Measurements from ENCODE around the gene CPOX. TPM values are rescaled to one million over a fixed set of nuclear protein-coding genes. Genes with fewer than 3 reads are reported as not detected.

The CPOX gene
- total and polyA plus RNA-seq, 5 donors: 7.8 to 13.4 (median 10.5) TPM

GRCh38 chr3:98580401-98581386, 12.7 kb downstream of the CPOX start:
- intact Hi-C loops (cut with DNase I): no loop called here
- DNase-seq: no peak
- Histone ChIP-seq H3K9me3 (ENCODE audit: control insufficient read depth, low read length) (no peaks in the 10 kb centered on the region), H3K4me1 (ENCODE audit: control insufficient read depth, insufficient read depth, low read length) (no peaks in the 10 kb centered on the region), H3K27ac (ENCODE audit: low read length) (no peak overlapping the region), H3K4me3 (ENCODE audit: low read length) (no peak overlapping the region), H3K27me3 (ENCODE audit: control insufficient read depth, insufficient read depth) (no peaks in the 10 kb centered on the region)
- WGBS: 90% methylated on average over 8 of the region's 8 CpGs
- ATAC-seq: no peak

- Histone ChIP-seq H3K27ac (ENCODE audit: low read length) (no peak overlapping the region), H3K4me3 (ENCODE audit: low read length) (no peak overlapping the region), H3K4me1 (ENCODE audit: control insufficient read depth, insufficient read depth, low read length) (no peaks in the 10 kb centered on the region), H3K27me3 (ENCODE audit: control insufficient read depth, insufficient read depth) (no peaks in the 10 kb centered on the region), H3K9me3 (ENCODE audit: control insufficient read depth, low read length) (no peaks in the 10 kb centered on the region)
- intact Hi-C loops (cut with DNase I): no loop called here
- DNase-seq (no peak), ATAC-seq (no peak)
- WGBS: 73% methylated on average over 4 of the region's 4 CpGs
Measured at GRCh38 chr3:98577178-98577895, 16.1 kb downstream of the CPOX start.

- H3K9me3 ChIP-seq (ENCODE audit: control insufficient read depth, low read length): no peaks in the 10 kb centered on the region
- no peaks in the 10 kb centered on the region for H3K27me3 ChIP-seq (ENCODE audit: control insufficient read depth, insufficient read depth)
- intact Hi-C loops (cut with DNase I): no loop called here
- no peak for DNase-seq
- no peaks in the 10 kb centered on the region for H3K4me1 ChIP-seq (ENCODE audit: control insufficient read depth, insufficient read depth, low read length)
- H3K4me3 ChIP-seq (ENCODE audit: low read length): no peak overlapping the region
- WGBS: 47% methylated on average over 6 of the region's 6 CpGs
- ATAC-seq: no peak
- no peak overlapping the region for H3K27ac ChIP-seq (ENCODE audit: low read length)
Measured at GRCh38 chr3:98574132-98574531, 19.3 kb downstream of the CPOX start.

GRCh38 chr3:98573181-98573728, 20.2 kb downstream of the CPOX start:
- Histone ChIP-seq H3K27ac (ENCODE audit: low read length) (no peak overlapping the region), H3K27me3 (ENCODE audit: control insufficient read depth, insufficient read depth) (no peaks in the 10 kb centered on the region), H3K4me3 (ENCODE audit: low read length) (no peak overlapping the region), H3K4me1 (ENCODE audit: control insufficient read depth, insufficient read depth, low read length) (no peaks in the 10 kb centered on the region), H3K9me3 (ENCODE audit: control insufficient read depth, low read length) (no peaks in the 10 kb centered on the region)
- ATAC-seq (no peak), DNase-seq (no peak)
- intact Hi-C loops (cut with DNase I): no loop called here
- 41% methylated on average over 2 of the region's 2 CpGs for WGBS

GRCh38 chr3:98568402-98568801, 25.0 kb downstream of the CPOX start:
- intact Hi-C loops (cut with DNase I): no loop called here
- H3K4me3 ChIP-seq (ENCODE audit: low read length): no peak overlapping the region
- no peaks in the 10 kb centered on the region for H3K27me3 ChIP-seq (ENCODE audit: control insufficient read depth, insufficient read depth)
- no peak overlapping the region for H3K27ac ChIP-seq (ENCODE audit: low read length)
- H3K9me3 ChIP-seq (ENCODE audit: control insufficient read depth, low read length): no peaks in the 10 kb centered on the region
- ATAC-seq (no peak), DNase-seq (no peak)
- 62% methylated on average over 3 of the region's 3 CpGs for WGBS
- no peaks in the 10 kb centered on the region for H3K4me1 ChIP-seq (ENCODE audit: control insufficient read depth, insufficient read depth, low read length)

- H3K27ac ChIP-seq (ENCODE audit: low read length): no peak overlapping the region
- H3K27me3 ChIP-seq (ENCODE audit: control insufficient read depth, insufficient read depth): no peaks in the 10 kb centered on the region
- H3K9me3 ChIP-seq (ENCODE audit: control insufficient read depth, low read length): no peaks in the 10 kb centered on the region
- no peak overlapping the region for H3K4me3 ChIP-seq (ENCODE audit: low read length)
- intact Hi-C loops (cut with DNase I): no loop called here
- ATAC-seq (no peak), DNase-seq (no peak)
- H3K4me1 ChIP-seq (ENCODE audit: control insufficient read depth, insufficient read depth, low read length): no peaks in the 10 kb centered on the region
- WGBS: 82% methylated on average over 2 of the region's 2 CpGs
Measured at GRCh38 chr3:98567666-98568270, 25.6 kb downstream of the CPOX start.

GRCh38 chr3:98565843-98566242, 27.6 kb downstream of the CPOX start:
- Histone ChIP-seq H3K4me1 (ENCODE audit: control insufficient read depth, insufficient read depth, low read length) (no peaks in the 10 kb centered on the region), H3K4me3 (ENCODE audit: low read length) (no peak overlapping the region), H3K27me3 (ENCODE audit: control insufficient read depth, insufficient read depth) (no peaks in the 10 kb centered on the region), H3K9me3 (ENCODE audit: control insufficient read depth, low read length) (no peaks in the 10 kb centered on the region), H3K27ac (ENCODE audit: low read length) (no peak overlapping the region)
- 84% methylated on average over 6 of the region's 6 CpGs for WGBS
- ATAC-seq (no peak), DNase-seq (no peak)
- intact Hi-C loops (cut with DNase I): no loop called here

GRCh38 chr3:98565237-98565643, 28.2 kb downstream of the CPOX start:
- no peak for ATAC-seq
- intact Hi-C loops (cut with DNase I): no loop called here
- no peak overlapping the region for H3K4me3 ChIP-seq (ENCODE audit: low read length)

GRCh38 chr3:98564282-98565005, 29.0 kb downstream of the CPOX start:
- Histone ChIP-seq H3K4me3 (ENCODE audit: low read length) (no peak overlapping the region), H3K9me3 (ENCODE audit: control insufficient read depth, low read length) (no peaks in the 10 kb centered on the region), H3K27ac (ENCODE audit: low read length) (no peak overlapping the region), H3K27me3 (ENCODE audit: control insufficient read depth, insufficient read depth) (no peaks in the 10 kb centered on the region), H3K4me1 (ENCODE audit: control insufficient read depth, insufficient read depth, low read length) (no peaks in the 10 kb centered on the region)
- no peak for ATAC-seq
- 76% methylated on average over 7 of the region's 7 CpGs for WGBS
- intact Hi-C loops (cut with DNase I): no loop called here
- DNase-seq: no peak

More at GRCh38 chr3:98565237-98565643, 28.2 kb downstream of the CPOX start:
- WGBS: 59% methylated on average over 3 of the region's 3 CpGs
- Histone ChIP-seq H3K4me1 (ENCODE audit: control insufficient read depth, insufficient read depth, low read length) (no peaks in the 10 kb centered on the region), H3K9me3 (ENCODE audit: control insufficient read depth, low read length) (no peaks in the 10 kb centered on the region), H3K27me3 (ENCODE audit: control insufficient read depth, insufficient read depth) (no peaks in the 10 kb centered on the region), H3K27ac (ENCODE audit: low read length) (no peak overlapping the region)
- no peak for DNase-seq

GRCh38 chr3:98563661-98564281, 29.6 kb downstream of the CPOX start:
- Histone ChIP-seq H3K9me3 (ENCODE audit: control insufficient read depth, low read length) (no peaks in the 10 kb centered on the region), H3K4me1 (ENCODE audit: control insufficient read depth, insufficient read depth, low read length) (no peaks in the 10 kb centered on the region), H3K4me3 (ENCODE audit: low read length) (no peak overlapping the region), H3K27ac (ENCODE audit: low read length) (no peak overlapping the region), H3K27me3 (ENCODE audit: control insufficient read depth, insufficient read depth) (no peaks in the 10 kb centered on the region)
- DNase-seq: no peak
- no peak for ATAC-seq
- intact Hi-C loops (cut with DNase I): no loop called here
- WGBS: 74% methylated on average over 4 of the region's 4 CpGs

Measured in right cardiac atrium (tissue), 5 donors.